ENCODE data around the gene ZNF776. TPM values are rescaled to one million over a fixed set of nuclear protein-coding genes. Genes with fewer than 3 reads are reported as not detected.

ZNF776 gene
- total RNA-seq, 1 donor from 2014 or later = 14.7 TPM

- Mint-ChIP-seq H3K4me1 (ENCODE audit: low read depth) (peaks cover 24% of the 10 kb centered on the region), H3K36me3 (ENCODE audit: low read depth) (peaks cover 45% of the 10 kb centered on the region), H3K27me3 (ENCODE audit: low read depth) (no peaks in the 10 kb centered on the region), H3K9me3 (ENCODE audit: low read depth) (peaks cover 37% of the 10 kb centered on the region), H3K4me3 (ENCODE audit: unreplicated experiment) (peak overlapping the region; percentile 94), H3K27ac (ENCODE audit: unreplicated experiment) (peak overlapping the region; percentile 88)
- DNase-seq (ENCODE audit: low spot score) = no peak
- no peak for TF ChIP-seq CTCF (IDR thresholded peaks at IDR 0.05)
Observed at GRCh38 chr19:57747472-57747807, 825 bp downstream of the ZNF776 start.

- no peak for TF ChIP-seq CTCF (IDR thresholded peaks at IDR 0.05)
- H3K4me3 Mint-ChIP-seq (ENCODE audit: unreplicated experiment) = peak overlapping the region; percentile 94
- no peaks in the 10 kb centered on the region for H3K27me3 Mint-ChIP-seq (ENCODE audit: low read depth)
- H3K9me3 Mint-ChIP-seq (ENCODE audit: low read depth) = peaks cover 42% of the 10 kb centered on the region
- peak overlapping the region; percentile 17 for H3K27ac Mint-ChIP-seq (ENCODE audit: unreplicated experiment)
- no peak for DNase-seq (ENCODE audit: low spot score)
- H3K36me3 Mint-ChIP-seq (ENCODE audit: low read depth) = peaks cover 51% of the 10 kb centered on the region
- peaks cover 24% of the 10 kb centered on the region for H3K4me1 Mint-ChIP-seq (ENCODE audit: low read depth)
Observed at GRCh38 chr19:57748029-57748428, 1.4 kb downstream of the ZNF776 start.

- TF ChIP-seq CTCF (IDR thresholded peaks at IDR 0.05) = no peak
- no peak for DNase-seq (ENCODE audit: low spot score)
- Mint-ChIP-seq H3K4me3 (ENCODE audit: unreplicated experiment) (no peak overlapping the region), H3K27ac (ENCODE audit: unreplicated experiment) (no peak overlapping the region), H3K27me3 (ENCODE audit: low read depth) (no peaks in the 10 kb centered on the region), H3K9me3 (ENCODE audit: low read depth) (peaks cover 62% of the 10 kb centered on the region), H3K36me3 (ENCODE audit: low read depth) (peaks cover 75% of the 10 kb centered on the region), H3K4me1 (ENCODE audit: low read depth) (peaks cover 5% of the 10 kb centered on the region)
Observed at GRCh38 chr19:57754091-57754673, 7.6 kb downstream of the ZNF776 start.

- no peak overlapping the region for H3K4me3 Mint-ChIP-seq (ENCODE audit: unreplicated experiment)
- H3K27ac Mint-ChIP-seq (ENCODE audit: unreplicated experiment) = no peak overlapping the region
- no peak for DNase-seq (ENCODE audit: low spot score)
- H3K9me3 Mint-ChIP-seq (ENCODE audit: low read depth) = peaks cover 55% of the 10 kb centered on the region
- no peaks in the 10 kb centered on the region for H3K4me1 Mint-ChIP-seq (ENCODE audit: low read depth)
- H3K36me3 Mint-ChIP-seq (ENCODE audit: low read depth) = peaks cover 73% of the 10 kb centered on the region
- no peaks in the 10 kb centered on the region for H3K27me3 Mint-ChIP-seq (ENCODE audit: low read depth)
- no peak for TF ChIP-seq CTCF (IDR thresholded peaks at IDR 0.05)
Observed at GRCh38 chr19:57755031-57755430, 8.4 kb downstream of the ZNF776 start.

- Mint-ChIP-seq H3K4me1 (ENCODE audit: low read depth) (no peaks in the 10 kb centered on the region), H3K36me3 (ENCODE audit: low read depth) (peaks cover 58% of the 10 kb centered on the region), H3K4me3 (ENCODE audit: unreplicated experiment) (no peak overlapping the region), H3K27ac (ENCODE audit: unreplicated experiment) (no peak overlapping the region), H3K27me3 (ENCODE audit: low read depth) (no peaks in the 10 kb centered on the region), H3K9me3 (ENCODE audit: low read depth) (peaks cover 36% of the 10 kb centered on the region)
- no peak for DNase-seq (ENCODE audit: low spot score)
- TF ChIP-seq CTCF (IDR thresholded peaks at IDR 0.05) = no peak
Observed at GRCh38 chr19:57757941-57758340, 11.3 kb downstream of the ZNF776 start.

All from chondrocyte (in vitro differentiated cells).